HepG2 (cell line): Measurements from ENCODE around the gene SPTBN5. TPM values are rescaled to one million over a fixed set of nuclear protein-coding genes. Genes with fewer than 3 reads are reported as not detected.

Experiments used
- ATAC-seq: fragments of 200-7000 bp; cut with Tn5 transposase; 3 replicates; pipeline ENCODE4 v1.9.1; 2020; ENCODE audit warnings: mild to moderate bottlenecking, moderate library complexity
- BruUV-seq: library from RNA; stranded (reverse); fragments of 400-500 nt; replicated peaks from 2 replicates; lab custom pipeline; 2021; lab: Mats Ljungman, UMichigan
- CTCF ChIA-PET: fragments of 300-600 bp; formaldehyde crosslinking; extraction: SDS; loops from one replicate; lab custom pipeline; 2021; ENCODE audit warnings: low total read pairs, inconsistent platforms, low intra/inter-chr PET ratio; lab: Yijun Ruan, JAX
- POLR2A ChIA-PET: fragments of 350-600 bp; sonication (Branson Sonifier 250); formaldehyde crosslinking; loops from one replicate; lab custom pipeline; 2020; ENCODE audit warnings: antibody characterized with exemption, inconsistent platforms; lab: Yijun Ruan, JAX
- DNase-seq: peaks from one replicate; pipeline ENCODE4 v3.0.0-alpha.2; 2015; ENCODE audit warnings: low spot score
- FAIRE-seq: peaks from 3 replicates; lab custom pipeline; 2011; peaks lifted over from hg19 to GRCh38; lab: Jason Lieb, UNC
- H2AFZ ChIP-seq: one replicate; pipeline ENCODE4 v1.6.1; 2011; ENCODE audit warnings: low read length, inconsistent platforms
- H3K27ac ChIP-seq: fragments of 300-600 bp; 3 replicates; pipeline ENCODE4 v1.8.0; 2011; ENCODE audit warnings: mixed run types, mild to moderate bottlenecking, mixed read lengths, low read length, inconsistent platforms; ENCODE audit not compliant: insufficient read depth; ENCODE audit errors: extremely low read length
- H3K27me3 ChIP-seq, 2 experiments: fragments of 200-600 bp in 1 of 2; 2 replicates in 1 of 2; 3 replicates in 1 of 2; pipeline versions ENCODE4 v1.6.0 to v1.8.0; 2011; ENCODE audit warnings: low read length in 2 of 2, mild to moderate bottlenecking in 2 of 2, moderate library complexity in 2 of 2, inconsistent platforms in 1 of 2; ENCODE audit not compliant: insufficient read depth in 2 of 2, control insufficient read depth in 1 of 2
- H3K36me3 ChIP-seq, 2 experiments: fragments of 200-600 bp in 1 of 2; replicated peaks in 1 of 2; 2 replicates in 1 of 2; 3 replicates in 1 of 2; pipeline versions ENCODE4 v1.5.1 to v1.8.0; 2011; ENCODE audit warnings: low read length in 2 of 2, inconsistent platforms in 1 of 2; ENCODE audit not compliant: insufficient read depth in 2 of 2, control insufficient read depth in 1 of 2
- H3K4me1 ChIP-seq: 2 replicates; pipeline ENCODE4 v1.5.1; 2012; ENCODE audit warnings: low read length, inconsistent platforms; ENCODE audit not compliant: insufficient read depth
- H3K4me2 ChIP-seq: 2 replicates; pipeline ENCODE4 v1.6.0; 2011; ENCODE audit warnings: low read depth, low read length, inconsistent platforms
- H3K4me3 ChIP-seq, 3 experiments: fragments of 200-600 bp in 1 of 3; sonication (generic), shearing (Covaris generic) in 1 of 3; replicated peaks in 1 of 3; 2 replicates each; pipeline ENCODE4 v1.5.1; 2011 to 2016; ENCODE audit warnings: low read length in 3 of 3, inconsistent platforms in 2 of 3, low read depth in 2 of 3, mild to moderate bottlenecking in 2 of 3, control low read depth in 1 of 3, mixed read lengths in 1 of 3; ENCODE audit not compliant: insufficient read depth in 1 of 3
- H3K79me2 ChIP-seq: one replicate; pipeline ENCODE4 v1.6.1; 2011; ENCODE audit warnings: low read length, inconsistent platforms; ENCODE audit not compliant: insufficient read depth
- H3K9ac ChIP-seq: 2 replicates; pipeline ENCODE4 v1.6.0; 2011; ENCODE audit warnings: mild to moderate bottlenecking, low read depth, low read length, inconsistent platforms; ENCODE audit not compliant: insufficient read depth
- H3K9me3 ChIP-seq: 2 replicates; pipeline ENCODE4 v1.5.1; 2012; ENCODE audit warnings: mild to moderate bottlenecking, low read length
- H4K20me1 ChIP-seq: 2 replicates; pipeline ENCODE4 v1.6.0; 2011; ENCODE audit warnings: inconsistent platforms, mild to moderate bottlenecking, low read length, moderate library complexity; ENCODE audit not compliant: insufficient read depth
- CREB1 ChIP-seq, 2 experiments: fragments of 450-650 bp in 1 of 2; IDR thresholded peaks; 2 replicates each; pipeline ENCODE4 v1.6.1; 2016 to 2017; ENCODE audit warnings: control low read depth in 1 of 2, mild to moderate bottlenecking in 1 of 2, missing compliant biosample characterization in 1 of 2, missing genetic modification characterization in 1 of 2
- FOXP4 ChIP-seq: sonication (generic); formaldehyde crosslinking; IDR thresholded peaks from 2 replicates; pipeline ENCODE4 v1.4.0; 2020; ENCODE audit warnings: missing genetic modification reagents
- HNRNPH1 ChIP-seq: fragments of 200-400 bp; formaldehyde crosslinking; optimal IDR thresholded peaks from 2 replicates; pipeline ENCODE3; 2017; ENCODE audit warnings: mild to moderate bottlenecking, low read depth, low read length
- KAT7 ChIP-seq: IDR thresholded peaks from 2 replicates; pipeline ENCODE4 v1.6.1; 2018; ENCODE audit warnings: borderline replicate concordance, missing compliant biosample characterization
- NCOA1 ChIP-seq: sonication (generic); formaldehyde crosslinking; IDR thresholded peaks from 2 replicates; pipeline ENCODE4 v1.9.0; 2021; ENCODE audit warnings: missing genetic modification reagents
- NRL ChIP-seq: sonication (generic); formaldehyde crosslinking; IDR thresholded peaks from 2 replicates; pipeline ENCODE4 v1.5.0; 2020; ENCODE audit warnings: missing genetic modification reagents, mild to moderate bottlenecking, moderate library complexity, borderline replicate concordance
- RBAK ChIP-seq: sonication (generic); formaldehyde crosslinking; IDR thresholded peaks from 2 replicates; pipeline ENCODE4 v1.5.1; 2020; ENCODE audit warnings: mild to moderate bottlenecking, missing genetic modification reagents
- SMAD1 ChIP-seq: sonication (generic); formaldehyde crosslinking; IDR thresholded peaks from 2 replicates; pipeline ENCODE4 v1.4.0; 2020; ENCODE audit warnings: missing genetic modification reagents, low read depth, mild to moderate bottlenecking, borderline replicate concordance
- TOE1 ChIP-seq: sonication (generic); formaldehyde crosslinking; IDR thresholded peaks from 2 replicates; pipeline ENCODE4 v1.4.0; 2020; ENCODE audit warnings: mild to moderate bottlenecking, missing genetic modification reagents
- ZNF501 ChIP-seq: sonication (generic); formaldehyde crosslinking; IDR thresholded peaks from 2 replicates; pipeline ENCODE4 v1.5.1; 2020; ENCODE audit warnings: mild to moderate bottlenecking, moderate library complexity, missing genetic modification reagents
- ZNF577 ChIP-seq: sonication (generic); formaldehyde crosslinking; IDR thresholded peaks from 2 replicates; pipeline ENCODE4 v1.4.0; 2020; ENCODE audit warnings: mild to moderate bottlenecking, low read depth, missing genetic modification reagents, borderline replicate concordance
- ZNF605 ChIP-seq: sonication (generic); formaldehyde crosslinking; IDR thresholded peaks from 2 replicates; pipeline ENCODE4 v1.8.0; 2022; ENCODE audit warnings: mild to moderate bottlenecking, missing genetic modification reagents
- ZNF678 ChIP-seq: sonication (generic); formaldehyde crosslinking; IDR thresholded peaks from 2 replicates; pipeline ENCODE4 v1.4.0; 2020; ENCODE audit warnings: mild to moderate bottlenecking, missing genetic modification reagents
- WGBS: methylation state at CpG from one replicate; pipeline ENCODE4 v1.1.6; 2017; ENCODE audit warnings: low lambda C conversion rate; 5-methylcytosine and 5-hydroxymethylcytosine counted together
- in situ Hi-C: cut with HindIII; loops from 2 replicates; pipeline ENCODE4 v1.10.0; 2017; ENCODE audit warnings: low pct_unique_long_range_greater_than_20kb; ENCODE audit not compliant: extremely low pct_ligation_motif_present
- intact Hi-C: fragments of 100-400 bp; cut with micrococcal nuclease; formaldehyde crosslinking; loops from one replicate; pipeline ENCODE4 v1.10.0; 2022; ENCODE audit not compliant: unreplicated experiment
- polyA plus RNA-seq, 8 experiments: library from polyadenylated mRNA; depleted of rRNA in 3 of 8; stranded (reverse) in 7 of 8; unstranded in 1 of 8; fragments of >200 nt; fragmentation: Illumina TruSeq in 4 of 8; extraction: Trizol in 4 of 8; gene quantifications; 2 replicates each; pipeline versions ENCODE4 v1.2.1 to v1.2.3, GENCODE V29; 2011 to 2016; ENCODE audit warnings: low read depth in 4 of 8, missing spikeins in 1 of 8, mixed read lengths in 1 of 8; ENCODE audit not compliant: insufficient read depth in 1 of 8
- total RNA-seq, 5 experiments: library from RNA; depleted of rRNA; stranded (reverse); fragments of >200 nt; fragmentation: Illumina TruSeq; extraction: Trizol; gene quantifications; 2 replicates each; pipeline ENCODE4 v1.2.3, GENCODE V29; 2016; ENCODE audit warnings: low read depth in 1 of 5

Gene SPTBN5
- total and polyA plus RNA-seq, 2 of the 13 experiments (the other 11 are each of a cell fraction or from before 2014, with no cell fraction given) = 0.01 to 0.07 TPM

GRCh38 chr15:41906608-41907007, 12.8 kb upstream of the SPTBN5 start:
- Histone ChIP-seq H2AFZ (no peak overlapping the region), H3K36me3 (peaks cover 4 to 16% of the 10 kb centered on the region in 2 experiments; a peak in 4 of 5 replicates), H3K27me3 (no peaks in the 10 kb centered on the region), H3K4me2 (no peak overlapping the region), H3K27ac (no peak overlapping the region), H3K4me3 (no peak overlapping the region), H3K9me3 (no peaks in the 10 kb centered on the region), H3K79me2 (no peaks in the 10 kb centered on the region), H3K4me1 (no peaks in the 10 kb centered on the region), H4K20me1 (no peaks in the 10 kb centered on the region), H3K9ac (no peak overlapping the region)
- ATAC-seq (no peak), DNase-seq (no peak), FAIRE-seq (no peak)
- POLR2A ChIA-PET = no interaction called here
- no peak for TF ChIP-seq ZNF605 (CRISPR knock-in tag)
- TF ChIP-seq HNRNPH1 = no peak
- no peak for TF ChIP-seq NRL (CRISPR knock-in tag)
- no peak for TF ChIP-seq ZNF577 (CRISPR knock-in tag)
- TF ChIP-seq NCOA1 = no peak
- no peak for TF ChIP-seq SMAD1
- no peak for TF ChIP-seq CREB1 (IDR thresholded peaks at IDR 0.05)
- no peak for TF ChIP-seq CREB1 (CRISPR knock-in tag; IDR thresholded peaks at IDR 0.05)
- no peak for TF ChIP-seq TOE1
- TF ChIP-seq KAT7 (CRISPR knock-in tag) = no peak
- no peak for TF ChIP-seq RBAK (CRISPR knock-in tag)
- TF ChIP-seq ZNF501 (CRISPR knock-in tag) = no peak
- no peak for TF ChIP-seq FOXP4 (CRISPR knock-in tag)
- TF ChIP-seq ZNF678 (CRISPR knock-in tag) = no peak
- intact Hi-C loops = no loop called here
- in situ Hi-C loops = no loop called here
- CTCF ChIA-PET = no interaction called here
- BruUV-seq = no TSS peak
- 74% methylated on average over 3 of the region's 5 CpGs for WGBS
